Stimulated activated effector memory CD8-positive, alpha-beta T cell treated with anti-CD3 and anti-CD28 coated beads, Interleukin-12 subunit alpha, Interleukin-12 subunit beta, amount 100 ng/mL, for 72 hours (primary cell): ENCODE data around the gene GCA.

Source experiments
- ATAC-seq: fragments of 150-1000 bp; cut with Tn5 transposase; 2 replicates; pipeline ENCODE4 v1.10.0; 2021
- DNase-seq, 2 donors: peaks; one replicate each; pipeline ENCODE4 v3.0.0; 2021 to 2022; ENCODE audit warnings: low spot score in 2 of 2
- H3K27ac Mint-ChIP-seq: one replicate; pipeline ENCODE4 v1.8.0; 2022; ENCODE audit warnings: mild to moderate bottlenecking, mixed read lengths
- H3K36me3 Mint-ChIP-seq: one replicate; pipeline ENCODE4 v1.8.0; 2022; ENCODE audit warnings: mild to moderate bottlenecking, mixed read lengths
- H3K4me1 Mint-ChIP-seq: one replicate; pipeline ENCODE4 v1.8.0; 2022; ENCODE audit warnings: mixed read lengths
- H3K4me3 Mint-ChIP-seq: one replicate; pipeline ENCODE4 v1.8.0; 2022; ENCODE audit warnings: mild to moderate bottlenecking, mixed read lengths
- H3K9me3 Mint-ChIP-seq: one replicate; pipeline ENCODE4 v1.8.0; 2022; ENCODE audit warnings: mixed read lengths

The GCA gene

DNA sequence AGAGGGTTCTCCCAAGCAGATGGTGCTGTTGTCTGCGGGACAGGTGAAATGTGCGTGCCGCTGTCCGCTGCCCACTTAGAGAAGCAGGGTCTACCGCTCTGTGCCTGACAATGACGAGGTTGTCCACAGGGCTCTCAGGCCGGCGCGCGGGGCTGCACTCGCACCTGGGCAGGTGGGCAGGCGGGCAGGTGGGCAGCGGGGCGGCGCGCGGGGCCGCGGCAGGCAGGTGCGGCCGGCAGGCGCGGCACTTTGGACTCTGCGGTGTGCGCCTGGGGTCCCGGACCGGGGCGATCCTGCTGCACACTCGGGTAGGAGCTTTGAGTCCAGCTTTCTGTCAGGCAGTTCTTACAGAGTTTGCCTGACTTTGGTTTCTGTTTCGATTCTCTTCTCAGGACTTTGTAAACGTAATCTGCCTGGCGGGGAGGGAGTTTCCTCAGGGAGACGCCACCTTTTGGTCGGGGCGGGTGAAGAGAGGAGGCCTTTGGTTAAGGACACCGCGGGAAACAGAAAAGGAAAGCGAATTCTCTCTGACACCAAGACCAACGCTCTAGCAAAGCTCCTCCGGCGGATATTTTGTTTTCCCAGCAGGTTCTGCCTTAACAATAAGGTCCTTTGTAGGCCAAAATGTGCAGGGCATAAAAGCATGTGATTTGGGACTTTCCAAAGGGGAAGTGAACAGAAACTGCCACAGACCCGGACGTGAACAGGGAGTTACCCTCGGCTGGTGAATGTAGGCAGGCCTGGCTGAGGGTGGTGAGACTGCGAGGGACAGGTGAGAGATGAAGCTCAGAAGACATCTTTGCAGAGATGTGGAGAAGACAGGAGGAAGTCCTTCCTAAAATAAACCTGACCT, 25.4 kb upstream of the GCA start, which contains the start of gene IFIH1:
IFIH1 (minus strand) TSS at position 357 of the 853 bp plus-strand sequence. CDS start 377 bp downstream, outside the sequence.
- Mint-ChIP-seq H3K4me3 (peak within 1 kb of the TSS; percentile 92), H3K36me3 (peaks cover 16% of the 10 kb centered on the region), H3K4me1 (peaks cover 54% of the 10 kb centered on the region), H3K27ac (peak within 1 kb of the TSS; percentile 99), H3K9me3 (no peaks in the 10 kb centered on the region)
- ATAC-seq = peak; percentile 93
- DNase-seq = peak; percentile 50 to 90

DNA sequence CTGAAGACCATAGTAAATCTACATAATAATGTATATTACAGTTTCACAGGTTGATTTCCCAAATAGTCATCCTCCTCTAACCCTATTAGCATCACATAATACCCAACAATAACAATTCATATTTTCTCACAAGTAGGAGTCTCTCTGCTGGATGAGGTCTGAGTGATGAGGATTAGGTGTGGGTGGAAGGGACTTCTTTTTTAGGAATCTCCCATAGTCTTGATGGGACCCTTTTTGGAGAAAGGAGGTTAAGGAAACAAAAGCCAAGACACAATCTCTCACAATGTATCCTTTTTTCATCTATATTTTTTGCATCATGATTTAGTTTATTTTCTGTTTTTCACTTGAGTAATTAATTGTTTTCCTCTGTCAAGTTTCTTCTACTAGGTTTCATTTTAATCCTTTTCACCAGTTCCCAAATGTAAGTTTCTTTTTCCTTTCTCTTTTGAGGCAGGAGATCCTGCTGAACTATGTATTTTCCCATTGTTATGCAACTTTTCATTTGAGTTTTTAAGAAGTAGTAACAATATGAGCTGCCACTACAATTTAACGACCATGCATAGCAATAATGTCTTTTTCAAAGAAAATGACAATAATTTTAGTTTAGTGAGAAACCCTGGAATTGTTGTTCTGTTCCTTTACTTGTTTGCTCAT, 22.9 kb upstream of the GCA start:
- ATAC-seq (no peak), DNase-seq (no peak)
- Mint-ChIP-seq H3K9me3 (no peaks in the 10 kb centered on the region), H3K36me3 (peaks cover 10% of the 10 kb centered on the region), H3K4me3 (no peak overlapping the region), H3K4me1 (peaks cover 33% of the 10 kb centered on the region), H3K27ac (peak overlapping the region; percentile 99)

- ATAC-seq = no peak
- Mint-ChIP-seq H3K9me3 (no peaks in the 10 kb centered on the region), H3K36me3 (no peaks in the 10 kb centered on the region), H3K4me3 (no peak overlapping the region), H3K4me1 (peaks cover 10% of the 10 kb centered on the region), H3K27ac (no peak overlapping the region)
- no peak for DNase-seq
Measured at GRCh38 chr2:162324953-162325352, 19.0 kb upstream of the GCA start.

DNA sequence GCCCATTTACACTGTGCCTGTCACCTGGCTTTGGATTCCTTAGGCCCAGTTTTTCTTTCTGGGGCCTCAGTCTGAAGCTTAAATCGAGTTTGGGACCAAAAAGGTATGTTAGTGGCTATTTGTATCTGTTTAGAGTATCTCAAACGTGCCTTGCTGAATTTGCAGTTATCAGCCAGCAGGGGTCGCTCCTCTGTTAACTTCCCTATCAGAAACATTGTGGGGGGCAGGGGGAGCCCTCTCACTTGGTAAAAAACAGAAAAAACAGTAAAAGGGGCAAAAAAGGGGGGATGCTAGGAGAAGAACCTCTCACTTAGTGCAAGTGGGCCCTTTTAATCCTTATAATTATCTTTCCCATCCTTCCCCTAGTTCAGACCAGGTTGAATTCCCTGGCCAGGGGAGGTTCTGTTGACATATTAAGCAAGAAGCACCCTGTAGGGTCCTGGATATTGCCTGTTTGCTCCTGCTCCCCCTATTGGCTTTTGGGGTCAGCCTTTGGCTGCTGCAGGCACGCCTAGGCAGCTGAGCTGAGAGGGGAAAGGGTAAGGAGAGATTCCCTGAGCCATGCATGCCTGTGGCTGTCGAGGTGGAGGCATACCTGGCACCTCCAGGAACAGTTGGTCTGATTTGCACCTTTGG, 16.7 kb upstream of the GCA start:
- no peak overlapping the region for H3K4me3 Mint-ChIP-seq
- no peaks in the 10 kb centered on the region for H3K4me1 Mint-ChIP-seq
- H3K36me3 Mint-ChIP-seq = no peaks in the 10 kb centered on the region
- no peak for ATAC-seq
- no peaks in the 10 kb centered on the region for H3K9me3 Mint-ChIP-seq
- DNase-seq = no peak
- no peak overlapping the region for H3K27ac Mint-ChIP-seq

- H3K27ac Mint-ChIP-seq = no peak overlapping the region
- H3K36me3 Mint-ChIP-seq = no peaks in the 10 kb centered on the region
- H3K9me3 Mint-ChIP-seq = no peaks in the 10 kb centered on the region
- ATAC-seq = no peak
- H3K4me3 Mint-ChIP-seq = no peak overlapping the region
- DNase-seq = no peak
- no peaks in the 10 kb centered on the region for H3K4me1 Mint-ChIP-seq
Measured at GRCh38 chr2:162327806-162328205, 16.1 kb upstream of the GCA start.

DNA sequence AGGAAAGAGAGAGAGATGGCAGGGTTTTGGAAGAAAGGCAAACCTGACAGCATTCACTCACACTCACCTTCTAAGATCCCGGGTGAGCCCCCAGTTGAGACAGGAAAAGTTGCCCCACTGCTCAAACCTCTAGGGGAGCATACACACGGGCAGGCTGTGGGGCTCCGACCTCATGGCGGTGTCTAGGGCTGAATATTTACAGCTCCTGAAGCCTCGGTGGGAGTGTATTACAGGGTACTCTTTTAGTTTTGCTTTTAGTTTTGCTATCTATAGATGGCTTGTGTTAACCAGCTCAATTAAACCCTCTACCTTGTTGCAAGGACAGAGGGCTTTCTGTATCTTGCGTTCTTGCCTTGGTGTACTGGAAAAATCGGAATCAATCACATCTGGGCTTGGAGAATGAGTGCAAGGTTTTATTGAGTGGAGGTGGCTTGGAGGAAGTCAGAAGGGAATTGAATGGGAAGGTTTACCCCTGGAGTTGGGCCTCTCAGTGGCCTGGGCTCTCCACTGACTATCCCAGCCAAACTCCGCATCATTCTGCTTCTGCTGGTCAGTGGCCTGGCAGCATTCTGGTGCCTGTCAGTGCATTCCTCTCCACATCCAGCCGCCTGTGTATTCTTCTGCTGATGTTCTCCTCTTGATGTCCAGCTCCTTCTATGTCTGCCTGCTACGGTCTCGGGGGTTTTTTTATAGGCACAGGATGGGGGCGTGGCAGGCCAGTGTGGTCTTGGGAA, 15.3 kb upstream of the GCA start:
- Mint-ChIP-seq H3K9me3 (no peaks in the 10 kb centered on the region), H3K36me3 (no peaks in the 10 kb centered on the region)
- ATAC-seq = peak; percentile 49

DNA sequence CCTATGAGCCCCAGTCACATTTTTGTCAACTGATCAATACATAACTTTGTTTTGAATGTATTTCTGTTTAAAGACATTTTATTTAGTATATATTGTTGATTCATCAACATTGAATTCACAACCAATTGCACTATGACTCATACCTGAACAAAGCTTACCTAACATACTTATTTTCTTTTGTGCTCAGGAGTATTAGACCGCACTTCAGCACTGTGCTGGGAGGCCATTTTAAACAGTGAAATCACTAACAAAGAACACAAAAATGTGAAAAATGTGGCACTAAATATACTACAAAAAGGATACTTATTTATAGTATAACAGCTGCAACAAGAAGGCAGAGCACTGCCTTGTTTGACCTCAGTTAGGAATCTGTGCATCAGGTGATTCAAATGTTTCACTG, 13.1 kb upstream of the GCA start:
- no peaks in the 10 kb centered on the region for H3K36me3 Mint-ChIP-seq

More for the DNA sequence above, 15.3 kb upstream of the GCA start:
- Mint-ChIP-seq H3K4me1 (no peaks in the 10 kb centered on the region), H3K27ac (no peak overlapping the region), H3K4me3 (no peak overlapping the region)
- no peak for DNase-seq

DNA sequence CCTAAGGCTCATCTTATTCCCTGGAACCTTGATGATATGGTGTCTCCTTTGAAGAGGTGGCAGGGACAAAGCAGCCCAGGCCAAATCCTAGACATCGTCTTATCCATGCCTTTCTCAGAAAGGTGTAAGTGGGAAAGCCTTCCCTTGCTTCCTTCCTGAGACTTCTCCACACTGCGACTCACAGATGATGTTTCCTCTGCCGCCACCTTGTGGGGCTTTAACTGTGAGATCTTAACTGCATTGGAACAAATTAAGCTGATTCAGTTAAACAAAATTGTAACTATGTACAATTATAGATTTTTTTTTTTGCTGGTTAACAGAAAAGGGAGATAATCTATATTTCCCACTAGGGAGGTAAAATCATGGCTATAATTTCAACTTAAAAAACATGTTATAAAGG, 10.0 kb upstream of the GCA start:
- Mint-ChIP-seq H3K9me3 (no peaks in the 10 kb centered on the region), H3K4me3 (no peak overlapping the region), H3K36me3 (no peaks in the 10 kb centered on the region), H3K27ac (no peak overlapping the region), H3K4me1 (no peaks in the 10 kb centered on the region)
- DNase-seq (no peak), ATAC-seq (peak; percentile 55)

More for the DNA sequence above, 13.1 kb upstream of the GCA start:
- no peak overlapping the region for H3K4me3 Mint-ChIP-seq
- H3K9me3 Mint-ChIP-seq = no peaks in the 10 kb centered on the region
- no peak overlapping the region for H3K27ac Mint-ChIP-seq
- H3K4me1 Mint-ChIP-seq = no peaks in the 10 kb centered on the region
- DNase-seq = no peak
- no peak for ATAC-seq

- no peak for DNase-seq
- no peaks in the 10 kb centered on the region for H3K36me3 Mint-ChIP-seq
- no peaks in the 10 kb centered on the region for H3K9me3 Mint-ChIP-seq
- no peaks in the 10 kb centered on the region for H3K4me1 Mint-ChIP-seq
- no peak overlapping the region for H3K4me3 Mint-ChIP-seq
- no peak for ATAC-seq
- H3K27ac Mint-ChIP-seq = no peak overlapping the region
Measured at GRCh38 chr2:162337868-162338267, 6.1 kb upstream of the GCA start.

- H3K27ac Mint-ChIP-seq = no peak overlapping the region
- H3K9me3 Mint-ChIP-seq = no peaks in the 10 kb centered on the region
- no peak for ATAC-seq
- peaks cover 5% of the 10 kb centered on the region for H3K4me1 Mint-ChIP-seq
- H3K4me3 Mint-ChIP-seq = no peak overlapping the region
- peaks cover 7% of the 10 kb centered on the region for H3K36me3 Mint-ChIP-seq
- no peak for DNase-seq
Measured at GRCh38 chr2:162340822-162341221, 3.1 kb upstream of the GCA start.

- H3K27ac Mint-ChIP-seq = no peak overlapping the region
- peaks cover 5% of the 10 kb centered on the region for H3K4me1 Mint-ChIP-seq
- H3K9me3 Mint-ChIP-seq = no peaks in the 10 kb centered on the region
- peaks cover 7% of the 10 kb centered on the region for H3K36me3 Mint-ChIP-seq
- ATAC-seq (no peak), DNase-seq (no peak)
- H3K4me3 Mint-ChIP-seq = no peak overlapping the region
Measured at GRCh38 chr2:162342321-162342720, 1.6 kb upstream of the GCA start.

GRCh38 chr2:162342841-162343240, 1.1 kb upstream of the GCA start:
- Mint-ChIP-seq H3K4me1 (peaks cover 5% of the 10 kb centered on the region), H3K36me3 (peaks cover 7% of the 10 kb centered on the region), H3K27ac (no peak overlapping the region), H3K9me3 (no peaks in the 10 kb centered on the region), H3K4me3 (no peak overlapping the region)
- ATAC-seq (no peak), DNase-seq (no peak)

DNA sequence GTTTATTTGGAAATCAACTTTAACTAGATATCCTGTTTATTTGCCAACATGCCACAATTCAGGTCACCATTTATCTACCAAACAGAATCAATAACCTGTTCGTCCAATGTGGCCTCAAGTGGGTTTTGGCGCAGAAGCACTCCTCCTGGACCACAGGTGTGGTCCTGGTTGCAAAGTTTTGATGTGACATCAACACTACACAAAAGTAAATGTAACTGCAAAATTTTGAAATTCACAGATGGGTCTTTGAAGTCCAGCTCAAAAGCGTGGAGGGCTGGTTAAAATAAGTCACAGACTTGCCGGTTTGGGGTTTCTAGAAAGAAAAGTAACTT, 474 bp upstream of the GCA start:
- ATAC-seq (no peak), DNase-seq (no peak)
- peaks cover 7% of the 10 kb centered on the region for H3K36me3 Mint-ChIP-seq

DNA sequence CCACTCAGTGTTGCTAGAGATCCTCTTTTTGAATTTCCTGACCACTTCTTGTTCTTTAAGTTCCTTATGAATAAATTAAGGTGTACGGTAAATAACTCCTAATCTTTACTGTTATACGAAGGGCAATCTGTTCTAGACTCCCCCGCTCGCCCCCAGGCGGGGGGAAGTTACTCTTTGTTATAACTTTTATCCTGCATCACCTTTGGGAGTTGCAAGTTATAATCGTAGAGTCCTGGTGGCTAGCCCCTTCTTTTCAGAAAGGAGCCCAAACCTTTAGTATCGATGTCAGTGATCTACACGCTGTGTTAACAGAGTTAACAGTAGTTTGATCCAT, 652 bp downstream of the GCA start:
- Mint-ChIP-seq H3K4me3 (peak overlapping the region; percentile 82), H3K4me1 (peaks cover 5% of the 10 kb centered on the region), H3K9me3 (no peaks in the 10 kb centered on the region), H3K36me3 (peaks cover 7% of the 10 kb centered on the region), H3K27ac (no peak overlapping the region)
- ATAC-seq (no peak), DNase-seq (no peak)

More for the DNA sequence above, 474 bp upstream of the GCA start:
- Mint-ChIP-seq H3K4me3 (peak overlapping the region; percentile 82), H3K27ac (peak overlapping the region; percentile 83), H3K9me3 (no peaks in the 10 kb centered on the region), H3K4me1 (peaks cover 5% of the 10 kb centered on the region)

GRCh38 chr2:162365392-162365791, 21.5 kb downstream of the GCA start:
- Mint-ChIP-seq H3K4me1 (no peaks in the 10 kb centered on the region), H3K27ac (no peak overlapping the region), H3K36me3 (no peaks in the 10 kb centered on the region), H3K4me3 (no peak overlapping the region), H3K9me3 (no peaks in the 10 kb centered on the region)
- DNase-seq = no peak
- ATAC-seq = no peak
